Activated T-cell treated with anti-CD3 and anti-CD28 coated beads, Interleukin-2, amount 50 U/mL, for 4 hours (primary cell): ENCODE data around the gene NYNRIN. TPM values are rescaled to one million over a fixed set of nuclear protein-coding genes. Genes with fewer than 3 reads are reported as not detected.
"Not testable (repeated sequence)": the region's sequence is repeated elsewhere in the genome, so short reads cannot be mapped to it uniquely, and the experiment has no call there.

Experiments used
- ATAC-seq, 2 donors: fragments of 200-7000 bp; cut with Tn5 transposase; one replicate each; pipeline ENCODE4 v1.10.0; 2021
- DNase-seq: peaks from one replicate; pipeline ENCODE4 v3.0.0-alpha.2; 2020
- H3K27me3 Mint-ChIP-seq: one replicate; pipeline ENCODE4 v1.8.0; 2021; ENCODE audit warnings: low read depth, mixed read lengths
- H3K36me3 Mint-ChIP-seq: one replicate; pipeline ENCODE4 v1.8.0; 2022; ENCODE audit warnings: mixed read lengths; ENCODE audit not compliant: insufficient read depth
- H3K4me1 Mint-ChIP-seq: one replicate; pipeline ENCODE4 v1.8.0; 2021; ENCODE audit warnings: low read depth, mixed read lengths
- H3K4me3 Mint-ChIP-seq: one replicate; pipeline ENCODE4 v1.8.0; 2021; ENCODE audit warnings: mild to moderate bottlenecking, moderate library complexity, mixed read lengths
- H3K9me3 Mint-ChIP-seq: one replicate; pipeline ENCODE4 v1.8.0; 2021; ENCODE audit warnings: mixed read lengths
- total RNA-seq, 3 donors: library from RNA; stranded (reverse); gene quantifications; one replicate each; pipeline ENCODE4 v1.2.1, GENCODE V29; 2021

NYNRIN gene
- total RNA-seq, 3 donors from 2014 or later = 0.03 to 0.05 TPM; not detected in 1

GRCh38 chr14:24366721-24367513 is 31.9 kb upstream of the NYNRIN start:
- Mint-ChIP-seq H3K9me3 (no peaks in the 10 kb centered on the region), H3K4me3 (peak overlapping the region; percentile 56), H3K36me3 (no peaks in the 10 kb centered on the region), H3K27me3 (peaks cover 50% of the 10 kb centered on the region), H3K4me1 (peaks cover 27% of the 10 kb centered on the region)
- no peak for DNase-seq
- peak; percentile 21 to 35 for ATAC-seq

DNA sequence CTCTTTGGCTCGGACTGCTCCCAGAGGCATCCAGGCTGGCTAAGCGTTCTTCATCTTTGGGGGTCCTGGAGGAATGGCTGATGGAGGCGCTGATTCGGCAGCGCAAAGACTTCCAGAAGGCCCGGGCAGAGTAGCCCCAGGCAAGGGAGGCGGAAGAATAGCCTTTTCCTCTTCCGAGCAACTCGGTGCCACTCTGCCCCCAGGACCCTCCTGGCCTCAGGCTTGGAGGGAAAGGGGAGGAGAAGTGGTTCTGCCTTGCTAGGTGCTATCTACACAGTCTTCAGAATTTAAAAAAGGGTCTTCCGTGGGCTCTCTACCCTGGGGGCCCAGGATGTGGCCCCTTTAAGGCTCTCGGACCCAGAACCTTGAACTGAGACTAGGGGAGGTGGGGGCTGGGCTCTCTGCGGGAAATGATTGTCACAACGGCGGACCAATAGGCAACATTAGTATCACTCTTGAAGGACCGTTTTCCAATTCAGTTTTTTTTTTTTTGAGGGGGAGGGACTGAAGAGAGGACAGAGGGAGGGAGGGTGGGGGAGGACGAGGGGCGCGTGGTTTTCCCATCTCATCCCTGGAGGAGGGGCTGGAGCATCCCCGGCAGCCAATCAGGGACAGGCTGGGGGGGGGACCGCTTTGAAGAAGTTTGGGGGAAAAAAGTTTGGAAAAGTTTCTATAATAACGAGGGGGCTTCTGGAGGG is 31.1 kb upstream of the NYNRIN start, which contains the start of gene NFATC4:
TSS of gene NFATC4 (plus strand) at position 671 of the 698 bp plus-strand sequence. CDS start 157 bp downstream, outside the sequence.
- peaks cover 27% of the 10 kb centered on the region for H3K4me1 Mint-ChIP-seq
- H3K4me3 Mint-ChIP-seq = peak within 1 kb of the TSS; percentile 56
- no peaks in the 10 kb centered on the region for H3K9me3 Mint-ChIP-seq
- no peaks in the 10 kb centered on the region for H3K36me3 Mint-ChIP-seq
- ATAC-seq = no peak
- H3K27me3 Mint-ChIP-seq = peaks cover 44% of the 10 kb centered on the region
- DNase-seq = no peak

DNA sequence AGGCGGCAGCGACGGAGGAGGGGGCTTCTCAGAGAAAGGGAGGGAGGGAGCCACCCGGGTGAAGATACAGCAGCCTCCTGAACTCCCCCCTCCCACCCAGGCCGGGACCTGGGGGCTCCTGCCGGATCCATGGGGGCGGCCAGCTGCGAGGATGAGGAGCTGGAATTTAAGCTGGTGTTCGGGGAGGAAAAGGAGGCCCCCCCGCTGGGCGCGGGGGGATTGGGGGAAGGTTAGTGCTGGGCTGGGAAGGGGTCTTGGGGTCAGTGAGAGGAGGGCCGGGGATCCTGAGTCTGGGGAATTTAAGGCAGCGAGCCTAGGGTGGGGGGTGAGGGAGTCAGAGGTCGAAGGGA is 30.6 kb upstream of the NYNRIN start:
- Mint-ChIP-seq H3K9me3 (no peaks in the 10 kb centered on the region), H3K4me1 (peaks cover 27% of the 10 kb centered on the region), H3K36me3 (no peaks in the 10 kb centered on the region), H3K4me3 (no peak overlapping the region), H3K27me3 (peaks cover 41% of the 10 kb centered on the region)
- ATAC-seq (no peak), DNase-seq (no peak)

- peaks cover 27% of the 10 kb centered on the region for H3K4me1 Mint-ChIP-seq
- H3K27me3 Mint-ChIP-seq = peaks cover 40% of the 10 kb centered on the region
- H3K9me3 Mint-ChIP-seq = no peaks in the 10 kb centered on the region
- no peaks in the 10 kb centered on the region for H3K36me3 Mint-ChIP-seq
- DNase-seq = no peak
- no peak overlapping the region for H3K4me3 Mint-ChIP-seq
- peak; percentile 17 to 31 for ATAC-seq
Measured at GRCh38 chr14:24368562-24369252, 30.1 kb upstream of the NYNRIN start.

DNA sequence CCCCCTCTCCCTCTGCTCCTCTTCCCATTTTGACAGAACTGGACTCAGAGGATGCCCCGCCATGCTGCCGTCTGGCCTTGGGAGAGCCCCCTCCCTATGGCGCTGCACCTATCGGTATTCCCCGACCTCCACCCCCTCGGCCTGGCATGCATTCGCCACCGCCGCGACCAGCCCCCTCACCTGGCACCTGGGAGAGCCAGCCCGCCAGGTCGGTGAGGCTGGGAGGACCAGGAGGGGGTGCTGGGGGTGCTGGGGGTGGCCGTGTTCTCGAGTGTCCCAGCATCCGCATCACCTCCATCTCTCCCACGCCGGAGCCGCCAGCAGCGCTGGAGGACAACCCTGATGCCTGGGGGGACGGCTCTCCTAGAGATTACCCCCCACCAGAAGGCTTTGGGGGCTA is 29.3 kb upstream of the NYNRIN start:
- H3K36me3 Mint-ChIP-seq = no peaks in the 10 kb centered on the region
- no peak for ATAC-seq
- no peak for DNase-seq
- H3K27me3 Mint-ChIP-seq = peaks cover 39% of the 10 kb centered on the region
- peak overlapping the region; percentile 38 for H3K4me3 Mint-ChIP-seq
- no peaks in the 10 kb centered on the region for H3K9me3 Mint-ChIP-seq
- H3K4me1 Mint-ChIP-seq = peaks cover 27% of the 10 kb centered on the region

DNA sequence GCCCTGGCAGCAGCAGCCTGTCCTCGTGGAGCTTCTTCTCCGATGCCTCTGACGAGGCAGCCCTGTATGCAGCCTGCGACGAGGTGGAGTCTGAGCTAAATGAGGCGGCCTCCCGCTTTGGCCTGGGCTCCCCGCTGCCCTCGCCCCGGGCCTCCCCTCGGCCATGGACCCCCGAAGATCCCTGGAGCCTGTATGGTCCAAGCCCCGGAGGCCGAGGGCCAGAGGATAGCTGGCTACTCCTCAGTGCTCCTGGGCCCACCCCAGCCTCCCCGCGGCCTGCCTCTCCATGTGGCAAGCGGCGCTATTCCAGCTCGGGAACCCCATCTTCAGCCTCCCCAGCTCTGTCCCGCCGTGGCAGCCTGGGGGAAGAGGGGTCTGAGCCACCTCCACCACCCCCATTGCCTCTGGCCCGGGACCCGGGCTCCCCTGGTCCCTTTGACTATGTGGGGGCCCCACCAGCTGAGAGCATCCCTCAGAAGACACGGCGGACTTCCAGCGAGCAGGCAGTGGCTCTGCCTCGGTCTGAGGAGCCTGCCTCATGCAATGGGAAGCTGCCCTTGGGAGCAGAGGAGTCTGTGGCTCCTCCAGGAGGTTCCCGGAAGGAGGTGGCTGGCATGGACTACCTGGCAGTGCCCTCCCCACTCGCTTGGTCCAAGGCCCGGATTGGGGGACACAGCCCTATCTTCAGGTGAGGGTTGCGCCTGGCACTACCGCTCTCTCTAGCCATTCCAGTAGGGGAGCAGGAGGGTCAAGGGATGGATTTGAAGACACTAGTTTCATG is 28.7 kb upstream of the NYNRIN start:
- ATAC-seq (no peak), DNase-seq (no peak)
- no peaks in the 10 kb centered on the region for H3K36me3 Mint-ChIP-seq
- peaks cover 27% of the 10 kb centered on the region for H3K4me1 Mint-ChIP-seq
- no peaks in the 10 kb centered on the region for H3K9me3 Mint-ChIP-seq
- H3K27me3 Mint-ChIP-seq = peaks cover 37% of the 10 kb centered on the region
- no peak overlapping the region for H3K4me3 Mint-ChIP-seq

DNA sequence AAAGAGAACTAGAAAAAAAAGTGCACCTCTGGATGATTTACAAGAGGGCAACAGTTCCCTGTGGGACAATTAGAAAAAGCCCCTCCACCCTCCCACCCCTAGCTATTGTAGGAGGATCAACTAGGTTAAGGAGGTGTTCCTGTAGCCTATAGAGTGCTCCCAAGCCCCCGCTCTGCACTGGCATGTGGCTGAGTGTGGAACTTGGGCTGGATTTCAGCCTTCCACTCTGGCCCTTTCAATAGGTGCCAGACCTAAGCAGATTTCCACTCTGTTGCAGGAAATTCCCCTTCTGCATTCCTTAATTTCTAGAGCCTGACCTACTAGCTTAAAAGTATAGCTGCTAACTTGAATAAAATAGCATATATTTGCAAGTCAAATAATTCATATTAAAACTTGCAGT is 28.1 kb upstream of the NYNRIN start:
- Mint-ChIP-seq H3K4me1 (peaks cover 22% of the 10 kb centered on the region), H3K36me3 (no peaks in the 10 kb centered on the region), H3K4me3 (no peak overlapping the region), H3K27me3 (peaks cover 33% of the 10 kb centered on the region), H3K9me3 (no peaks in the 10 kb centered on the region)
- ATAC-seq = no peak
- DNase-seq = no peak

GRCh38 chr14:24371605-24372004 is 27.2 kb upstream of the NYNRIN start:
- H3K27me3 Mint-ChIP-seq = peaks cover 29% of the 10 kb centered on the region
- not testable (repeated sequence) for DNase-seq, H3K9me3 Mint-ChIP-seq, ATAC-seq, H3K4me3 Mint-ChIP-seq, H3K36me3 Mint-ChIP-seq
- peaks cover 19% of the 10 kb centered on the region for H3K4me1 Mint-ChIP-seq

GRCh38 chr14:24372701-24373416 is 25.9 kb upstream of the NYNRIN start:
- Mint-ChIP-seq H3K27me3 (peaks cover 17% of the 10 kb centered on the region), H3K4me1 (peaks cover 6% of the 10 kb centered on the region), H3K36me3 (no peaks in the 10 kb centered on the region), H3K9me3 (no peaks in the 10 kb centered on the region), H3K4me3 (no peak overlapping the region)
- ATAC-seq (no peak), DNase-seq (no peak)

GRCh38 chr14:24376448-24377070 is 22.2 kb upstream of the NYNRIN start:
- ATAC-seq (no peak), DNase-seq (no peak)
- Mint-ChIP-seq H3K9me3 (no peaks in the 10 kb centered on the region), H3K4me1 (no peaks in the 10 kb centered on the region), H3K27me3 (peaks cover 8% of the 10 kb centered on the region), H3K4me3 (no peak overlapping the region), H3K36me3 (no peaks in the 10 kb centered on the region)

- ATAC-seq (no peak), DNase-seq (no peak)
- Mint-ChIP-seq H3K9me3 (no peaks in the 10 kb centered on the region), H3K4me3 (no peak overlapping the region), H3K36me3 (no peaks in the 10 kb centered on the region), H3K4me1 (no peaks in the 10 kb centered on the region), H3K27me3 (peaks cover 7% of the 10 kb centered on the region)
Measured at GRCh38 chr14:24377126-24377525, 21.7 kb upstream of the NYNRIN start.

- Mint-ChIP-seq H3K4me3 (no peak overlapping the region), H3K9me3 (no peaks in the 10 kb centered on the region), H3K27me3 (peaks cover 7% of the 10 kb centered on the region), H3K36me3 (no peaks in the 10 kb centered on the region), H3K4me1 (no peaks in the 10 kb centered on the region)
- ATAC-seq (no peak), DNase-seq (no peak)
Measured at GRCh38 chr14:24377657-24378056, 21.1 kb upstream of the NYNRIN start.

- Mint-ChIP-seq H3K36me3 (no peaks in the 10 kb centered on the region), H3K4me1 (no peaks in the 10 kb centered on the region), H3K9me3 (no peaks in the 10 kb centered on the region), H3K4me3 (no peak overlapping the region), H3K27me3 (peaks cover 6% of the 10 kb centered on the region)
- ATAC-seq (no peak), DNase-seq (no peak)
Measured at GRCh38 chr14:24378327-24378726, 20.5 kb upstream of the NYNRIN start.
